MV-4-11 (cell line): ENCODE results near the gene GRM5.

Experiments used
- DNase-seq: peaks from one replicate; lab custom pipeline; 2025; lab: John Stamatoyannopoulos, UW

GRM5 gene

DNA sequence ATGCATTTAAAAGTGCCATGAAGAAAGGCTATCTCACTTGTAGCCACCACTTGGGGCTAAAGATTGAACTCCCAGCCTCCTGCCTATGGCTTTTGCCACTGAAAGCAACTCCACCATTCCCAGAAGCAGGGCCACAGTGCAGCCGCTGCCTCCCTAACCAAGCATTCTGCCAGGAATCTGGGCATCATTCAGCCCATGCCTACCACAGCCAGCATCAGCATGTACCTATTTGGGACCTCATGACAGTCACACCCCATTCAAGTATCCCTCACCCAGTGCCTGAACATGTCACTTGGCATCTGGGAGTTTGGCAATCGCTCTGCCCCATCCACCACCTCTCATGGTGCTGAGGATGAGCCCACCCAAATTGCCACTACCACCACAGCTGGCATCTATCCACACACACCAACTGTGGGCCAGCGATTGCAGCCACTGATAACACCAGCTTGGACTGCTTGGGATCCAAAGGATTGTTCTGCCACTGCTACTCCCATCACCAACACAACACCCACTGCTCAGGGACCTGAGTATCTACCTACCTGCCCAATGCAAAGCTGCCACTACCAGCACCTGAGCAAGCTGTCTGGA lies 234.4 kb downstream of the GRM5 start:
- no peak for DNase-seq

DNA sequence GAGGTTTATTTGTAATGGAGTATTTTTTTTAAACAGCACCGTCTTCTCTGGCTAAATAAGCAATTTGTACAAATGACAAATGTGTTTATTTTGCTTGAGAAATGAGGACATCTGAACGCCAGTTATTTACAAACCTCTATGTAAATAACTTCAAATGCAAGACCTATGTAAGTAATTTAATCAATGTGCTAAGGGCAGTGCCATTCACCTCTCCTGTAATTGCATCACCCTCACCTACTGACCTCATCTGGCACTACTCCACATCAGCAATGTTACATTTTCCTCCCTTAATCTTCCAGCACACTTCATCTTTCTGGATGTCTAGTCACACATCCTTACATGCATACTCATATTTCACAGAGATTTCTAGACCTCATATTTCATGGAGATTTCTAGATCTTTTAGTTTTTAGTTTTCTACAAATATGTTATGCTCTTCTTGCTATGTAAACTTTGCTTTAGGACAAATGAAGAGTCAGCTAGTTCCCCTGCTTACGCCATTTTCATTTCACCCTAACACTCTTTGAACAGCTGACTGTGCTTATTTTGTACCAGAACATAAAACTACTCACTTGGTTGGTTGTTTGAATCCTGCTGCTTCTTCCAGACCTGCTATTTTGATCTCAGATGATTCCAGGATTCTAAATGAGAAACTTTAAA lies 238.6 kb downstream of the GRM5 start:
- no peak for DNase-seq

DNA sequence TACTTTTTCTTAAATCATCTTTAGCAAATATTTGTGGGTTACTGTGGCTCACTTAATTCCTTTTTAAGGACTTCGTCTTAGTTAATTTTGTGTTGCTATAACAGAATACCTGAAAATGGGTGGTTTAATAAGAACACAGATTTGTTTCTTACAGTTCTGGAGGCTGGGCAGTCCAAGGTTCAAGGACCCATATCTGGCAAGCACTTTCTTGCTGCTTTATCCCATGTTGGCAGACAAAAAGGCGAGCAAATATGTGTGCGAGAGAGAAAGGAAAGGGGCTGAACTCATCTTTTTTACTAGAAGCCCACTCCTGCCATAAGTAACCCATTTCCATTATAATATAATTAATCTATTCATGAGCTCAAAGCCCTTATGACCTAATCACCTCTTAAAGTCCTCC lies 246.2 kb downstream of the GRM5 start:
- no peak for DNase-seq

DNA sequence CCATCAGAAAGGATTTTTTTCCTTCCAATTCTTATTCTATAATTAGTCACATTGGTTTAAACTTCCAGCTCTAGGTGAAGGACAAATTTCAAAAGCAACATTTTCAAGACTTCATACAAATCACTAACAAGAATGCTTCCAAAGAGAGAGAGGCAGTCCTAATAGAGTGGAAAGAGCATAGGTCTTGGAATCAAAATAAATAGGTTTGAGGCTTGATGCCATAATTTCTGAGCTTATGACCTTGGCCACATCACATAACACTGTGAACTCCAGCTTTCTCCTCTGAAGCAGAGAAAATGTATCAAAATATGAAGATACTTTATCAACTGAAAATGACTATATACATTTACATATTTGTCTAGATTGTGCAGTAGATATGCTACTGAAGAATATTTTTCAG lies 246.8 kb downstream of the GRM5 start:
- no peak for DNase-seq

DNA sequence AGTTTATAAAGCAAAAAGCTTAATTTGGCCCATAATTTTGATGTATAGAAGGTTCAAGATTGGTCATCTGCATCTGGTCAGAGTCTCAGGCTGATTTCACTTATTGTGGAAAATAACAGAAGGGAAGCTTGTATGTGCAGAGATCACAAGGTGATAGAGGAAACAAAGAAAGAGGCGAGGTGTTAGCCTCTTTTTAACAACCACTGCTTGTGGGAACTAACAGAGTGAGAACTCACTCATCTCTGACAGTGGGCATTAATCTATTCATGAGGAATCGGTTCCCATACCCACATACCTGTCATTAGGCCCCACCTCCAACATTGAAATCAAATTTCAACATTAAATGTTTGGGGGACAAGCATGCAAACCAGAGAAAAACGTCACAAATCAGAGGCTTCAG lies 250.3 kb downstream of the GRM5 start:
- no peak for DNase-seq

DNA sequence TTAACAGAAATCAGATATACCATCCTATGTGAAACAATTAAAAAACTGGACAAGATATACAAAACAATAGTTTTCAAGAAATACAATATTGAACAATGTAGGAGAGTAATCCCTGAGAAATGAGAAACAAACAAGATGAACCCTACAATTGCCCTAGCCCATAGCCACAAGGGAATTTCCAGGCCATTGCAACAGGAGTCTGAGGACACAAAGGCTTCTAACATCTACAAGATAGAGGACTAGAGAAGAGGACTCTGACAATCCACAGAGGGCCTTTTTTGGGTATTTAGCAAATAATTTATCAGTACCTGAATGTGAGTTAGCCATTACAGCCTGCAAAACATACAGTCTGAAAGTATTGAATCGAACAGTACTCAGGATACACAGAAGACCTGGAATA lies 251.7 kb downstream of the GRM5 start:
- DNase-seq = no peak

DNA sequence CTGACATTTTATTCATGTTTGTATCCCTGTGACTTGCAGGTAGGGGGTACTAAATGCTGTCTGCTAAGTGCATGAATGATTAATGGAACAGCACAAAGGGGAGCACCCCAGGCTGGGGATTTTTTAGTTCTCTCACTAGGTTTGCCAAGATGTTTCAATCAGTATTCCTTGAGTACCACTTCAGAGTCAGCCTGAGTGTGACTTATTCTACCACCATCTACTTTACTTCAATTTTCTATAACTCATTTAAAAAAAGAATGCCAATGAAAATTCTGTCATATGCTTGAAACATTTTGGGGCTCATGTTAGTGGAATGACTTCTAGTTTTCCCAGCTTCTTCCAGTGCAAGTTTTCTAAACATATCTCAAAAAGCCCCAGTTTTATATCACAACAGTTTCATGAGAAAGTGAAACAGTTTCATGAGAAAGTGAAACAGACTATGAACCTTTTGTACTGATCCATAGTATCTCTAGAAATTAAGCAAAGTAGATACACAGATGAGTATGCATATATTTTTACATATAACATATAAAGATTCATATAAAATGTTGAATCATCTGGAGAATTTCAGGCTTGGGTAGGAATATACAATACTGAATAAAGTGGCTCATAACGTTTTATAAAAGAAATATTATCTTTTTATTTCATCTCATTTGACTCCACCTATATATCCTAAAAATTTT lies 252.4 kb downstream of the GRM5 start:
- DNase-seq = no peak

DNA sequence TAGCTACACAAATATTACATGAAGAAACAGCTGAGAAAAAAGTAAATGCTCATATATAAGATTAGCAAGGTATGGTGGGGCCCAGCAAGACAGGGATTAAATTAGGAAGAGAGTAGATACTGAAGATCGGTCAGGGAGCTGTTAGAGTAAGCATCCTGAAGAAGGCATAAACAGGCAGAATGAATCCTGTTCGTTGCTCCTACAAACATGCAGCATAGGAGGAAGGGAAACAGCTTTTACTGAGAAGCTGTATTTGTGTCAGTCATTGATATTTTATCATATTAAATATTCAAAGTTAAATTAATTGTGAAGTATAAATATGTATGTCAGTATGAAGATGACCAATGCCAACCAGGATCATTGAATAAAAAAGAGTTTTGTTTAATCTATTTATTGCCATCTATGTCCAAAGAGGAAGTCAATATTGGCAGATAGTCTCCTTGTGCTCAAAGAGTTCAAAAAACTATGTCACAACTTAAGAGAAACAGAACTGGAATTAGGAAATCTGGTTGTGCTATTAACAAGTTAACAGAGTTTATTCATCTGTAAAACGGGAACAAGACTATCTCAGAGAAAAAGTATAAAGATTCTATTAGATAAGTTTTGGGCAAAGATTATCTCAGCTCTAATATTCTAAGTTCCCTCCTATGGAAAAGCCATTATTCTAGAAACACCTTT lies 255.2 kb downstream of the GRM5 start:
- no peak for DNase-seq

DNA sequence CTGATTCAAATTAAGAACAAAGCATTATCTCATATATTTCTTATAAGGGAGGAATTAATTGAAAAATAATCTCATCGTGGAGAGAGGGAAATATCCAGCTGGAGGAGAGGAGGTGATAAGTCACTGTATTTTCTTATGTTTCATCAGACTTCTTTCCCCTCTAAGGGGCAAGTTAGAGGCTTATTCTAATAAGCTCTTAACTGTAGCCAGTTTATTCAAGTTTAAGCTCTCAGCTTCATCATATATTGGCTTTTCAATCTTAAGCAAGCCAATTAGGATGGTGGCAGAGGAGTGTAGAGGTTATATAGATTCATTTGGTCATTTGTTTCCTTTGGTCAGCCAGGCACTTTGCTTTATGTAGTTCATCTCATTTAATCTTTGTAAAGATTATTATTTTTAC lies 256.7 kb downstream of the GRM5 start:
- DNase-seq = no peak

DNA sequence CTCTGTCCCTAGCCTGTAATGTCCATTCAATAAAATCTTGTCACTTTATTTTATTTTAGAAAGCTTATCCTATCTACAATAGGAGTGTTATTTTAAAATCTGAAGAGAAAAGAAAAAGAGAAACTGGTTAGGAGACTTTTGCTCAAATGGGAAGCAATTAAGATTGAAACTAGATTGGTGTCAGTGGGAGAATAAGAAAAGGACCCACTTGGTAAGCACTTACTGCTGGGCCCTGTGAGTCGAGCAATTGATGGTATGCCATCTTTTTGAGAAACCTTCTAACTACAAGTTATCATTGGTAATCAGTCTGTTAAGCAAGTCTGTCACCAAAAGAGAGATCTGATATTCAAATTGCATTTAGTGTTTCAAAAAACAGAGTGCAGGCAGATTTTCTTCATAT lies 258.4 kb downstream of the GRM5 start:
- DNase-seq = no peak

DNA sequence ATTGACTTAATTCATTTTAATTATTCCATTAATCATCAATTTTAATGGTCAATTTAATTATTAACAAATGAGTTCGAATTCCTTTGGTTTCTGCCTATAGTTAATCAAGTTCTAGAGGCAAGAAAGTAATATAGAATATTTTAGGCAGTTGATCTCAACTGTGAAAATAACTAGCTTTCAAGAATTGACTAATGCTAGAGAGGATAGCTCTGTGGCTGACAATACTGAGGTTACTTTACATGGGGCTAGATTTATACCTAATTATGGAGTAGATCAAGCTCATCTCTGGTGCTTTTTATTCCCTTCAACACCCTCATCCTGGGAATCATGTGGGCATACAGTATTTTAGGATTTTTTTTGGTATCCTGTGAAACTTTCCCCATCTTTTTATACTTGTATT lies 259.4 kb downstream of the GRM5 start:
- no peak for DNase-seq

DNA sequence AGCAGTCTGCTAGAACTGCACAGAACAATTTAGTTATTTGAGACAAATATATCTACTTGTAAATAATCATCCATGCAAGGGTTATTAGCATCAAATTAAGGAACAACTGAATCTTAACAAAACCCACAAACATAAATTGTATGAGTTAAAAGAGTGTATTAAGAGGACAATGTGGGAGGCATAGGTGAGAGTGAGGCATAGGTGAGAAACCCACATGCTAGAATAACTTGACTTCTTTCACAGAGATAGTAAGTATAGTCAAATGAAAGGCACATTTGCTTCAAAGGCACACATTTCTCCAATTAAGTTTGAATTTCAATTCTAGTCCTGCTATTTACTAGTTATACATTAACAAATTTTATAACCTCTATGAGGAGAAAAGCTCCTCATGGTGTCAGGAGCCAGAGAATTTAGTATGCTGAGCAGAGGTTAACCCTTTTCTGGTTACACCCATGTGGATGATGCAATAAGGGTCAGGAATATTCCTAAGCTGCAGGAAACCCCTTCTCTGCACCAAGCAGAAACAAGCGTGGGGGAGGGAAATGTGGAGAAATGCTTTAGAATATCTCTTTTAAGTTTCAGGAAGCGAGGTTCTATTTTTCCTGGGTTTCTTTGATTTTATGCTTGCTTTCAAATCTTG lies 264.2 kb downstream of the GRM5 start:
- no peak for DNase-seq

DNA sequence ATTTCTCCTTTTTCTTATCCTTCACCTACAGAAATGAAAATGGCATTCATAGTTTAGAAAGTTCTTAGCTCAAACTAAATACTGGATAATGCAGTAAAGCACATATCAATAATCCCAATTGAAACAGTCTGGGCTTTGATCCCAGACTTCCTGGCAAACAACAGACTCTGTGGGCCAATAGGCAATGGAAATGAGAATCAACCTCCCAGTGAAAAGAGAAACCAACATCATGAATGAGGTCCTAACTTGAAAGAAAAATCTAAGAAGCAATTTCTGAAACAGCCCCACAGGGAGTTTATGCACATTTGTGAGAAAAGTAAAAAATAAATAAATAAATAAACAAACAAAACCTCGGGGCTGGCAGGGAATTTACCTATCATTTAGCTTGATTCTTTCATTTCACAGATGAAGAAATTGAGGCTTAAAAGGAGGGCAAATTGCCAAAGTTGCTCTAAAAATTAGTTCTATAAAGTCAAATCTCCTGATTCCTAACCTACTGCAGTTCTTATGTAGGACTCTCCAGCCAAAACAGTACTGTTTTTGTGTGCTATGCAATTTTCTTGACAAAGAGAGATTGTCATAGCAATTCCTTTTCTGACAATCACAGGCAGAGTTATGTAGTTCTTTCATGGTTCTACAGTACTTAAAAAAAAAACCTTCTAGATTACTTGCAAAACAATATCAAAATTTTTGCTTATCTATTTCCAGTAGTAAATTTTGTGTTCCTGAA lies 265.8 kb downstream of the GRM5 start:
- DNase-seq = no peak

DNA sequence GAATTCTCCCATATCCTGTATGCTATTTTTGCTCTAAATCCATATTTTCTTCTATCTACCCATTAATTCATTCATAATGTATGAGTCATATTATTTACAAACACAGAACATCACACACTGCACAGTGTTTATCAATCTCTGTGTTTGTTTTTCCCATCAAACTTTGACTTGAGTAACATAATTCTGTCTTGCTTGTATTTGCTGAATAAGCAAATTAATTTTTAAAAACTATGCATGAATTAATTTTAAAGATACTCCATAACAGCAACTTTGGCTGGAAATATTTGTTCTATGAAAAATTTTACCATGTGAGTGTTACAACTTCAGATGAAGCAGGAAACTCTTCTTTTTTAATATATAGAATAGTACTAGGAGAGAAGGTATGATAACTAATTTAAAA lies 275.6 kb downstream of the GRM5 start:
- DNase-seq = no peak

DNA sequence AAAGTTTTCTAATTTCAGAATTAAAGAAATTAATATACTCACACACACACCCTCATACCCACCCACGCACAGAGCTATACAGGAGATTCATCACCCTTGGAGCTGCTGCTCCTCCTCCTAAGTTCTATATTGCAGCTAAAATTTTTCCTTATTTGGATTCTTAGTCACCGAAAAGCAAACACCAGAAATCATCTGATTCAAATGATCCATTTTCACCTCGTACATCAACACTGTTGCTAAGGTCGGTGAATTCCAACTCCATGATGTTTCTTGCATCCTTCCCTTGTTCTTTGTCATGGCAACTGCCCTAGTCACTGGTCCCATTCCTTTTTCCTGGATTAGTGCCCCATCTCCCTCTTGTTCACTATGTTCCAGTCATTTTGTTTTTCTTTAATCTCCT lies 286.2 kb downstream of the GRM5 start:
- DNase-seq = no peak

DNA sequence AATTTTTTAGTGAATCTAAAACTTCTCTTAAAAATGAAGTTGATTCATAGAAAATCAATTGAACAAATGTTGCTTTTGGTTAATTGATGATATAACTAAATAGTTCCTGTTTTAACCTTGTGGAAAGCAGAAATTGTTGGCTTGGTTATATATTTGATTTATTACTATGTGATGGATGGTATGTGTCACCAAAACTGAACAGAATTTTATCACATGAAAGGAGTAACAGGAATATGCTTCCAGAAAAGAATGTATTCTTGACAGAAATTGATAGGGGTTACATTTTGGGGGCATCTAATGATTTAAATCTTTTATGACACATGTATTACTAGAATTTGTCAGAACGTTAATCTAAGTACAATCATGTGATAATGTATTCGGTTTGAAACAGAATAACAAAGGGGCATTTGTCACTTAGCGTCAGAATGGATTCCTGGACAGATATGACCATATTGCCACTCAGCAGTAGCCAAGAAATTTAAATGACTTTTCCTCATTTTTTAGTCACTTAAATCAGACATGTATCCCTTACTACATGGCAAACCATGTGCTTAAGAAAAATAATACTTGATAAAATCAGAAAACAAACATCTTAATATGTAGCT lies 295.2 kb downstream of the GRM5 start:
- no peak for DNase-seq

DNA sequence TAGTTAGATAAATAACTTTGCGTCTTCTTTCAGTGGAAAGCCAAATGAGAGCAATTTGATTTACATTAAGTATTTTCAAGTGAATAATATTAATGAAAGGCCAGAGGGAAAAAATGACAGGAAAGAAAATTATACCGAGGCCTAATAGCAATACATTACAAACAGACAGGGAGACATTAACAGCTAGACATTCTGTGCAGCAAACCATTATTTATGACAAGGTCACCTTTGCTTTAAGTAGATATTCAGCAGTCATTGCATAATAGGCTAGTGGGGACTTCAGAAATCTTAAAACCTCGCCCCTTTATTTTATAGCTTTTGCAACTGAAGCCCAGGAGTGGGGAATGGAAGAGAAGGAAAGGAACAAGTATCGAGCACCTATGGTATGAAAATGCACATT lies 321.6 kb downstream of the GRM5 start:
- no peak for DNase-seq

DNA sequence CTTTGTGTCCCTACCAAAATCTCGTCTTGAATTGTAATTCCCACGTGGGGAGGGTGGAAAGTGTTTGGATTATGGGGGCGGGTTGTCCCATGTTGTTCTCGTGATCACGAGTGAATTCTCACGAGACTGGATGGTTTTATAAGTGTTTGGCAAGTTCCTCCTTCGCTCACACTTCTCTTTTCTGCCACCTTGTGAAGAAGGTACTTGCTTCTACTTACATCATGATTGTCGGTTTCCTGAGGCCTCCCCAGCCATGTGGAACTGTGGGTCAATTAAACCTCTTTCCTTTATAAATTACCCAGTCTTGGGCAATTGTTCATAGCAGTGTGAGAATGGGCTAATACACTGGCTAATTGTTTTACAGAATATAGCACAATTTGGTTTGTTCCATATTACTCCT lies 326.3 kb downstream of the GRM5 start:
- no peak for DNase-seq

DNA sequence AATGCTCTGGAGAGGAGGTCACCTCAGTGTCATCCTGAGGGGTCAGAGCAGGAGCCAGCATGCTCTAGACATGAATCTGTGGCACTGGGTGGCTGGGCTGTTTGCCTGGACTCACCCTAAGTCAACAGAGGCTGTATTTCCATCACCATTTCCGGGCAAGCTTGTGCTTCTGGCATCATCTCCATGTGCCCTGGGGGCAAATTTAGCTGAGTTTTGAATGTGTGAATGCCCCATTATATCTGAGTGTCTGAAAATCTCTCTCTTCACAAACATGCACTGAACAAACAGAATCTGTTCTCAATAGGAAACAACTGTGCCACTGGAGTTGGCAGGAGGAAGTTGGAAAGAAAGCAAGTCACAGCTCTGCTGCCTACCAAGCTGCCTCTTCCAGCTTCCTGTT lies 356.2 kb downstream of the GRM5 start:
- DNase-seq = no peak

DNA sequence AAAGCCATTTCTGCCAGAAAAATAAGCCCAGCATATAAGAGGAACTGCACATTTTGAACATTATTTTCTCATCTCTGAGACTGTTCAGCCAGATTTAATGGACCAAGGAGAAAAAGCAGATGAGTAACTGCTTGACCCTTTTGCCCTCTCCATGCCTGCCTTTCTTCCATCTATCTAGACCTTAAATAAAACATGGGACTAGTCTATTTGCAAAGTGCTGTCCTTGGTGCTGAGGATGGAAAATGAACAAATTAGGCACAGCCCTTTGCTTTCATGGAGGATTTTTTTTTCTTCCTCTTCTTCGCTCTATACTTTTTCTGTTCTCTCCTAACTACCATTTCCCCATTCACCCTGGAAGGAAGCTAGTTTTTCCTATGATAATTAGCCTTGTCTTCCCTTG lies 361.3 kb downstream of the GRM5 start:
- no peak for DNase-seq

DNA sequence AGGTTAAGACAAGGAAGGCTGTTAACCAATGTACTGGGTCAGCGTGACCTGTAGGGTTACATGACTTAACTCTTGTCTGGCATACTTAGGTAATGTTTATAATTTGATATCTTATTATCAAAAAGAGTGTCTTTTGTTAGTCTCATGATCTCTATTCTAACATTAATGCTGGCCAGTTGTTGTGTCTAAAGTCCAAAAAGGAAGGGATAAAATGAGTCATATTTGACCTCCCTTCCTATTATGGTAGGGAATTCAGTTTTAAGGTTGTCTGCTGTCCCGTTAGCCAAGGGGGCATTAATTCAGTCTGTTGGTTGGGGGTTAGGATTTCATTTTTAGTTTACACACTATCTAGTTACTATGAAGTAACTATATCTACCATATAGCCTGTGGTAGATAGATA lies 364.0 kb downstream of the GRM5 start:
- no peak for DNase-seq

DNA sequence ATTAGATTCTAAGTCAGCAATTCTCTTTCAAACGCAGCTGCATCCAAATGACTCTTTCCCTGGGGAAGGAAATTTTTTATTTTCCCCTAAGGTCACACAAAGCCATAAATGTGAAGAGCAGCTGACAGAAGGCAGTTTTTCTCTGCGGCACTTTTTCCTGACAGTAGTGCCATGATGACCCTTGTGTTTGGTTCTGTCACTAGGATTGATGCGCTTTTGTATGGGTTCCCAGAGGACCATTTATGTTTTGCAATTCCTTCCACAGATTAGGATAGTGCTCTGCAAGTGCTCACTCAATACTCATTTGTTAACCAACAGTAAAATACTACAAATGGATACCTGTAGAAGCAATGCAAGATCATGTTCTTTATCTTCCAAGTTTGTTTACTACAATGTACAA lies 368.6 kb downstream of the GRM5 start:
- DNase-seq = no peak
